ENCODE results near the gene GIT2. TPM values are rescaled to one million over a fixed set of nuclear protein-coding genes. Genes with fewer than 3 reads are reported as not detected.

GIT2 gene
- total RNA-seq, 4 donors from 2014 or later, result 25.3 to 64.0 (median 44.0) TPM

DNA sequence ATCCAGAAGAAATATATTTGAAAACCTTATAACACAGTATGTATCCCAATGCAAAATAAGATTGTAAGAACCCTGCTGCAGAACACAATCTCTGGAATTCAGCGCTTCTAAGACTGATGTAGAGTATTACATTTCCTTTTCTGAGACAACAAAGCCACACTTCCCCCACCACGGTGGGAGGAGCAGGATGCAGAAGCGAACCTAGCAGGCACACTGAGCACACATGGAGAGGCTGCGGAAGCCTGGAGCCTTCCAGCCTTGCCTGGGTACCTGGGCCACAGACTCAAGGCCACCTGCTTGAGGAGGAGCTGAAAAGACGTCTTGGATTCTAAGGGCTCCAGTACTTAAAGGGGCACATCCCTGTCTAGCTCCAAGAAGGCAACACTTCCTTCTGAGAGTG is 49.7 kb downstream of the GIT2 start:
- Histone ChIP-seq H3K36me3 (peaks cover 0 to 7% (median 3%) of the 10 kb centered on the region in 4 donors), H3K27me3 (no peaks in the 10 kb centered on the region), H3K4me3 (no peak overlapping the region), H3K27ac (peak overlapping the region; percentile 28 to 67 (median 44)), H3K9me3 (no peaks in the 10 kb centered on the region), H3K4me1 (peaks cover 14 to 55% (median 25%) of the 10 kb centered on the region in 4 donors)
- intact Hi-C loops (cut with DNase I; ENCODE audit: low total_unique reads), result no loop called here
- WGBS, 2 donors (ENCODE audit: low coverage in 1 of 2), result 59 to 74% methylated on average over 4 to 5 of the region's 5 CpGs
- DNase-seq, result no peak
- in situ Hi-C loops (cut with MboI; ENCODE audit: low pct_ligation_motif_present in 1 of 4, low pct_unique_long_range_greater_than_20kb in 1 of 4, low sequenced_read_pairs in 3 of 4), result no loop called here
- TF ChIP-seq EP300 (IDR thresholded peaks at IDR 0.05; ENCODE audit: low read depth), result no peak
- no peak for TF ChIP-seq POLR2A (IDR thresholded peaks at IDR 0.05)
- TF ChIP-seq, protein P1, sequence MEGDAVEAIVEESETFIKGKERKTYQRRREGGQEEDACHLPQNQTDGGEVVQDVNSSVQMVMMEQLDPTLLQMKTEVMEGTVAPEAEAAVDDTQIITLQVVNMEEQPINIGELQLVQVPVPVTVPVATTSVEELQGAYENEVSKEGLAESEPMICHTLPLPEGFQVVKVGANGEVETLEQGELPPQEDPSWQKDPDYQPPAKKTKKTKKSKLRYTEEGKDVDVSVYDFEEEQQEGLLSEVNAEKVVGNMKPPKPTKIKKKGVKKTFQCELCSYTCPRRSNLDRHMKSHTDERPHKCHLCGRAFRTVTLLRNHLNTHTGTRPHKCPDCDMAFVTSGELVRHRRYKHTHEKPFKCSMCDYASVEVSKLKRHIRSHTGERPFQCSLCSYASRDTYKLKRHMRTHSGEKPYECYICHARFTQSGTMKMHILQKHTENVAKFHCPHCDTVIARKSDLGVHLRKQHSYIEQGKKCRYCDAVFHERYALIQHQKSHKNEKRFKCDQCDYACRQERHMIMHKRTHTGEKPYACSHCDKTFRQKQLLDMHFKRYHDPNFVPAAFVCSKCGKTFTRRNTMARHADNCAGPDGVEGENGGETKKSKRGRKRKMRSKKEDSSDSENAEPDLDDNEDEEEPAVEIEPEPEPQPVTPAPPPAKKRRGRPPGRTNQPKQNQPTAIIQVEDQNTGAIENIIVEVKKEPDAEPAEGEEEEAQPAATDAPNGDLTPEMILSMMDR (IDR thresholded peaks at IDR 0.05), result no peak
- TF ChIP-seq POLR2AphosphoS5 (IDR thresholded peaks at IDR 0.05), result no peak

GRCh38 chr12:109944561-109945359 is 51.4 kb downstream of the GIT2 start:
- H3K27ac ChIP-seq, result peak overlapping the region in 2 of 4 donors; percentile 4 to 17
- in situ Hi-C loops (cut with MboI; ENCODE audit: low pct_ligation_motif_present in 1 of 4, low pct_unique_long_range_greater_than_20kb in 1 of 4, low sequenced_read_pairs in 3 of 4), result no loop called here
- no peaks in the 10 kb centered on the region for H3K36me3 ChIP-seq
- no peak overlapping the region for H3K4me3 ChIP-seq
- H3K4me1 ChIP-seq, result peaks cover 22 to 63% (median 37%) of the 10 kb centered on the region in 4 donors
- H3K27me3 ChIP-seq, result no peaks in the 10 kb centered on the region
- TF ChIP-seq POLR2AphosphoS5 (IDR thresholded peaks at IDR 0.05) (no peak), EP300 (IDR thresholded peaks at IDR 0.05; ENCODE audit: low read depth) (no peak), POLR2A (IDR thresholded peaks at IDR 0.05) (no peak)
- TF ChIP-seq, protein P1 (IDR thresholded peaks at IDR 0.05), result no peak
- H3K9me3 ChIP-seq, result no peaks in the 10 kb centered on the region
- 75 to 88% methylated on average over 15 to 17 of the region's 17 CpGs for WGBS, 2 donors (ENCODE audit: low coverage in 1 of 2)
- intact Hi-C loops (cut with DNase I; ENCODE audit: low total_unique reads), result no loop called here
- DNase-seq, result no peak

GRCh38 chr12:109943811-109944210 is 52.4 kb downstream of the GIT2 start:
- no peaks in the 10 kb centered on the region for H3K9me3 ChIP-seq
- no peaks in the 10 kb centered on the region for H3K27me3 ChIP-seq
- H3K4me3 ChIP-seq, result no peak overlapping the region
- peaks cover 0 to 6% (median 0%) of the 10 kb centered on the region in 4 donors for H3K36me3 ChIP-seq
- 91 to 100% methylated on average over 3 to 7 of the region's 7 CpGs for WGBS, 2 donors (ENCODE audit: low coverage in 1 of 2)
- TF ChIP-seq POLR2A (IDR thresholded peaks at IDR 0.05) (no peak), POLR2AphosphoS5 (IDR thresholded peaks at IDR 0.05) (no peak), EP300 (IDR thresholded peaks at IDR 0.05; ENCODE audit: low read depth) (no peak)
- TF ChIP-seq, protein P1 (IDR thresholded peaks at IDR 0.05), result no peak
- no peak overlapping the region for H3K27ac ChIP-seq
- DNase-seq, result no peak
- intact Hi-C loops (cut with DNase I; ENCODE audit: low total_unique reads), result no loop called here
- in situ Hi-C loops (cut with MboI; ENCODE audit: low pct_ligation_motif_present in 1 of 4, low pct_unique_long_range_greater_than_20kb in 1 of 4, low sequenced_read_pairs in 3 of 4), result no loop called here
- H3K4me1 ChIP-seq, result peaks cover 16 to 60% (median 33%) of the 10 kb centered on the region in 4 donors

DNA sequence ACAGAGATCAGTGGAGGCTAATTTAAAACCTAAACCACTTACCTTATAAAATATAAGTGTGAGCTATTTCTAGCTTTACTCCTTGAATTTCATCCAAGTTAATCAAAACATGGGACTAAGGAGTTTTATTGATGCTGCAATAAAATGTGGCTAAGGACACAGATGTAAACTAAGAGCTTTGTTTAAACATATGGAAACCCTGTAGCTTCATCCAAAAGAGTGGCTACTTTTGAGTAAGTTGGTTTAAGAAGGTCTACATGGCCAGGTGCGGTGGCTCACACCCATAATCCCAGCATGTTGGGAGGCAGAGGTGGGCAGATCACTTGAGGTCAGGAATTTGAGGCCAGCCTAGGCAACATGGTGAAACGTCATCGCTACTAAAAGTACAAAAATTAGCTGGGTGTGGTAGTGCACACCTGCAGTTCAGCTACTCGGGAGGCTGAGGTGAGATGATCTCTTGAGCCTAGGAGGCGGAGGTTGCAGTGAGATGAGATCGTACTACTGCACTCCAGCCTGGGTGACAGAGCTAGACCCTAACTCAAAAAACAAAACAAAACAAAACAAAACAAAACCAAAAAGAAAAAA is 55.7 kb downstream of the GIT2 start:
- TF ChIP-seq EP300 (IDR thresholded peaks at IDR 0.05; ENCODE audit: low read depth) (no peak), POLR2AphosphoS5 (IDR thresholded peaks at IDR 0.05) (peak in 2 of 3 donors; percentile 6 to 36)
- H3K4me1 ChIP-seq, result peaks cover 15 to 33% (median 21%) of the 10 kb centered on the region in 4 donors
- H3K9me3 ChIP-seq, result no peaks in the 10 kb centered on the region
- H3K27me3 ChIP-seq, result no peaks in the 10 kb centered on the region
- whole genome bisulfite sequencing, 2 donors (ENCODE audit: low coverage in 1 of 2), result 67% methylated on average over 6 of the region's 6 CpGs; no CpG with 5 or more reads in 1 of the 2 donors
- intact Hi-C loops (cut with DNase I; ENCODE audit: low total_unique reads) (no loop called here), in situ Hi-C loops (cut with MboI; ENCODE audit: low pct_ligation_motif_present in 1 of 4, low pct_unique_long_range_greater_than_20kb in 1 of 4, low sequenced_read_pairs in 3 of 4) (no loop called here)
- H3K27ac ChIP-seq, result peak overlapping the region; percentile 46 to 71 (median 63)
- H3K4me3 ChIP-seq, result no peak overlapping the region
- DNase-seq, result peak; percentile 59
- H3K36me3 ChIP-seq, result peaks cover 0 to 27% (median 13%) of the 10 kb centered on the region in 4 donors

Data from transverse colon (tissue), 4 donors.